ENCODE measurements around the gene GPC3. TPM values are rescaled to one million over a fixed set of nuclear protein-coding genes. Genes with fewer than 3 reads are reported as not detected.

Gene GPC3
- total RNA-seq, 1 experiment from 2014 or later = 0.98 TPM

GRCh38 chrX:133542476-133542875 is 442.9 kb downstream of the GPC3 start:
- H4K20me1 ChIP-seq (ENCODE audit: insufficient read depth) = no peaks in the 10 kb centered on the region
- DNase-seq (ENCODE audit: low read depth, low spot score) = no peak
- H3K4me3 ChIP-seq (replicated peaks in 1 of 2; ENCODE audit: low read depth in 1 of 2, low read length in 2 of 2) = no peak overlapping the region
- no TSS peak for BruUV-seq (replicated peaks)
- no peaks in the 10 kb centered on the region for H3K9me2 ChIP-seq (ENCODE audit: insufficient read depth)
- no peak overlapping the region for H2AFZ ChIP-seq (ENCODE audit: low read depth, low read length, poor library complexity, severe bottlenecking)
- no peak overlapping the region for H3K4me2 ChIP-seq (ENCODE audit: low read length)
- H3K27me3 ChIP-seq (ENCODE audit: insufficient read depth, low read length) = no peaks in the 10 kb centered on the region
- no peak overlapping the region for H3K27ac ChIP-seq (ENCODE audit: low read depth, low read length)
- CTCF ChIA-PET = no interaction called here
- no peaks in the 10 kb centered on the region for H3K9me3 ChIP-seq (ENCODE audit: control insufficient read depth in 1 of 2, insufficient read depth in 1 of 2, low read depth in 1 of 2, low read length in 2 of 2)
- RAD21 ChIA-PET (ENCODE audit: low non-redundant PET in 1 of 2, low total read pairs in 2 of 2, uncharacterized antibody in 2 of 2, unreplicated experiment in 2 of 2) = no interaction called here
- no peaks in the 10 kb centered on the region for H3K79me2 ChIP-seq (ENCODE audit: insufficient read depth, low read length)
- H3K36me3 ChIP-seq (ENCODE audit: control insufficient read depth in 1 of 2, insufficient read depth in 2 of 2, low read length in 2 of 2) = no peaks in the 10 kb centered on the region
- intact Hi-C loops (cut with micrococcal nuclease) = no loop called here
- POLR2A ChIA-PET = no interaction called here
- no peak overlapping the region for H3K9ac ChIP-seq (ENCODE audit: low read length)
- TF ChIP-seq FOSL1 (IDR thresholded peaks at IDR 0.05; ENCODE audit: low read depth) = no peak
- TF ChIP-seq ZFX (IDR thresholded peaks at IDR 0.05) = no peak
- TF ChIP-seq ATF3 (IDR thresholded peaks at IDR 0.05) = no peak
- TF ChIP-seq CEBPB (IDR thresholded peaks at IDR 0.05; ENCODE audit: low read depth) = no peak
- no peak for TF ChIP-seq POLR2A (IDR thresholded peaks at IDR 0.05; ENCODE audit: borderline replicate concordance, extremely low read depth, insufficient read depth, insufficient read length)
- no peak for TF ChIP-seq JUND (IDR thresholded peaks at IDR 0.05)
- no peak for TF ChIP-seq SRF (IDR thresholded peaks at IDR 0.05; ENCODE audit: low read depth)
- TF ChIP-seq ELF1 (IDR thresholded peaks at IDR 0.05; ENCODE audit: borderline replicate concordance, low read depth) = no peak
- TF ChIP-seq EGR1 (IDR thresholded peaks at IDR 0.05; ENCODE audit: low read depth) = no peak
- no peak for TF ChIP-seq TCF7L2 (IDR thresholded peaks at IDR 0.05; ENCODE audit: borderline replicate concordance, extremely low read depth, insufficient read depth, insufficient read length)
- no peak for TF ChIP-seq ZBTB33 (IDR thresholded peaks at IDR 0.05; ENCODE audit: extremely low read depth, insufficient replicate concordance, low read length)
- TF ChIP-seq CTCF (IDR thresholded peaks at IDR 0.05 in 2 of 3, conservative IDR thresholded peaks at IDR 0.05 in 1 of 3; ENCODE audit: borderline replicate concordance in 1 of 3, insufficient read depth in 1 of 3, low read depth in 2 of 3, low read length in 2 of 3) = no peak
- no peak for TF ChIP-seq EZH2phosphoT487 (IDR thresholded peaks at IDR 0.05; ENCODE audit: borderline replicate concordance)
- TF ChIP-seq YY1 (IDR thresholded peaks at IDR 0.05; ENCODE audit: extremely low read depth, insufficient replicate concordance, low read depth, low read length) = no peak
- no peak for ATAC-seq
- peaks cover 3 to 15% of the 10 kb centered on the region in 2 experiments for H3K4me1 ChIP-seq (ENCODE audit: control insufficient read depth in 1 of 2, insufficient read depth in 2 of 2, low read length in 2 of 2)
